Astrocyte (in vitro differentiated cells and primary cell): ENCODE results near the gene ST8SIA6. TPM values are rescaled to one million over a fixed set of nuclear protein-coding genes. Genes with fewer than 3 reads are reported as not detected.

Source experiments
- DNase-seq: peaks from one replicate; pipeline ENCODE4 v3.0.0-alpha.2; 2010; ENCODE audit warnings: low read depth
- FAIRE-seq: peaks from 2 replicates; lab custom pipeline; 2011; peaks lifted over from hg19 to GRCh38; lab: Jason Lieb, UNC
- H2AFZ ChIP-seq: 2 replicates; pipeline ENCODE4 v1.6.0; 2012; ENCODE audit warnings: low read depth, low read length, inconsistent platforms
- H3K27ac ChIP-seq: 2 replicates; pipeline ENCODE4 v1.5.1; 2011; ENCODE audit warnings: low read depth, low read length, inconsistent platforms
- H3K27me3 ChIP-seq: 2 replicates; pipeline ENCODE4 v1.6.0; 2011; ENCODE audit warnings: low read length, inconsistent platforms; ENCODE audit not compliant: insufficient read depth
- H3K36me3 ChIP-seq: 2 replicates; pipeline ENCODE4 v1.5.1; 2011; ENCODE audit warnings: low read length, inconsistent platforms; ENCODE audit not compliant: insufficient read depth
- H3K4me1 ChIP-seq: 2 replicates; pipeline ENCODE4 v1.5.1; 2011; ENCODE audit warnings: low read length, inconsistent platforms; ENCODE audit not compliant: insufficient read depth
- H3K4me2 ChIP-seq: 2 replicates; pipeline ENCODE4 v1.6.0; 2012; ENCODE audit warnings: low read length, inconsistent platforms
- H3K4me3 ChIP-seq: 2 replicates; pipeline ENCODE4 v1.5.1; 2011; ENCODE audit warnings: low read depth, mild to moderate bottlenecking, low read length, inconsistent platforms; ENCODE audit not compliant: insufficient read depth
- H3K79me2 ChIP-seq: 2 replicates; pipeline ENCODE4 v1.6.0; 2012; ENCODE audit warnings: mild to moderate bottlenecking, low read length, inconsistent platforms; ENCODE audit not compliant: insufficient read depth
- H3K9ac ChIP-seq: 2 replicates; pipeline ENCODE4 v1.6.0; 2012; ENCODE audit warnings: mild to moderate bottlenecking, low read length, inconsistent platforms
- H3K9me3 ChIP-seq: 2 replicates; pipeline ENCODE4 v1.5.1; 2012; ENCODE audit warnings: low read depth, mild to moderate bottlenecking, low read length, inconsistent platforms; ENCODE audit not compliant: insufficient read depth
- H4K20me1 ChIP-seq: 2 replicates; pipeline ENCODE4 v1.6.0; 2012; ENCODE audit warnings: low read length, inconsistent platforms; ENCODE audit not compliant: insufficient read depth
- H3K27ac Mint-ChIP-seq: one replicate; pipeline ENCODE4 v1.8.0; 2021; ENCODE audit warnings: mild to moderate bottlenecking, mixed read lengths; ENCODE audit not compliant: unreplicated experiment
- H3K27me3 Mint-ChIP-seq: one replicate; pipeline ENCODE4 v1.8.0; 2021; ENCODE audit warnings: low read depth, mixed read lengths; ENCODE audit not compliant: unreplicated experiment
- H3K36me3 Mint-ChIP-seq: one replicate; pipeline ENCODE4 v1.8.0; 2021; ENCODE audit warnings: low read depth, mixed read lengths; ENCODE audit not compliant: unreplicated experiment
- H3K4me1 Mint-ChIP-seq: one replicate; pipeline ENCODE4 v1.8.0; 2021; ENCODE audit warnings: low read depth, mixed read lengths; ENCODE audit not compliant: unreplicated experiment
- H3K4me3 Mint-ChIP-seq: one replicate; pipeline ENCODE4 v1.8.0; 2021; ENCODE audit warnings: mild to moderate bottlenecking, moderate library complexity, mixed read lengths; ENCODE audit not compliant: unreplicated experiment
- H3K9me3 Mint-ChIP-seq: one replicate; pipeline ENCODE4 v1.8.0; 2021; ENCODE audit warnings: mild to moderate bottlenecking, mixed read lengths; ENCODE audit not compliant: unreplicated experiment
- EZH2 ChIP-seq: IDR thresholded peaks from 2 replicates; pipeline ENCODE4 v1.6.1; 2012; ENCODE audit warnings: mild to moderate bottlenecking, low read length, inconsistent platforms; ENCODE audit not compliant: insufficient read depth
- total RNA-seq: library from RNA; stranded (reverse); gene quantifications from 2 replicates; pipeline ENCODE4 v1.2.1, GENCODE V29; 2021
- TF ChIP-seq, protein P1 (sequence below): IDR thresholded peaks from 2 replicates; pipeline ENCODE4 v1.5.1; 2011; ENCODE audit warnings: low read depth, mild to moderate bottlenecking, inconsistent platforms, low read length, moderate library complexity; ENCODE audit not compliant: insufficient read depth

ST8SIA6 gene
- total RNA-seq, 1 donor from 2014 or later, result not detected

DNA sequence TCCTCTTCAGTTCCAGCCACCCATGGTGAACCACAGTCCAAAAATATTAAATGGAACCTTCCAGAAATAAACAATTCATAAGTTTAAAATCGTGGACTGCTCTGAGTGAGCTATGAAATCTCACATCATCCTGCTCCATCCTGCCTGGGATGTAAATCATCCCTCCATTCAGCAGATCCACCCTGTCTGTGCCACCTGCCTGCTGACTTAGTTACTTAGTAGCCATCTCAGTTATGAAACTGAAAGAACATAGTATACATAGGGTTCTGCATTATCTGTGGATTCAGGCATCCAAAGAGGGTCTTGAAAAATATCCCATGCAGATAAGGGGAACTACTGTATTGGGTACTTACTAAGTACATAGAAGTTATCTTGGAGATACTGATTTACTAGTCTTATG, 89.0 kb downstream of the ST8SIA6 start:
- no peak overlapping the region for H3K27ac ChIP-seq
- Mint-ChIP-seq H3K9me3 (peaks cover 4% of the 10 kb centered on the region), H3K27ac (no peak overlapping the region), H3K36me3 (no peaks in the 10 kb centered on the region), H3K4me3 (no peak overlapping the region), H3K4me1 (no peaks in the 10 kb centered on the region), H3K27me3 (no peaks in the 10 kb centered on the region)
- no peaks in the 10 kb centered on the region for H4K20me1 ChIP-seq
- no peak for DNase-seq
- no peak overlapping the region for H3K4me3 ChIP-seq
- no peaks in the 10 kb centered on the region for H3K79me2 ChIP-seq
- no peak for TF ChIP-seq EZH2
- H3K9ac ChIP-seq, result no peak overlapping the region
- no peaks in the 10 kb centered on the region for H3K27me3 ChIP-seq
- FAIRE-seq, result no peak
- H3K9me3 ChIP-seq, result no peaks in the 10 kb centered on the region
- H3K4me2 ChIP-seq, result no peak overlapping the region
- H3K36me3 ChIP-seq, result no peaks in the 10 kb centered on the region
- no peaks in the 10 kb centered on the region for H3K4me1 ChIP-seq
- H2AFZ ChIP-seq, result no peak overlapping the region

DNA sequence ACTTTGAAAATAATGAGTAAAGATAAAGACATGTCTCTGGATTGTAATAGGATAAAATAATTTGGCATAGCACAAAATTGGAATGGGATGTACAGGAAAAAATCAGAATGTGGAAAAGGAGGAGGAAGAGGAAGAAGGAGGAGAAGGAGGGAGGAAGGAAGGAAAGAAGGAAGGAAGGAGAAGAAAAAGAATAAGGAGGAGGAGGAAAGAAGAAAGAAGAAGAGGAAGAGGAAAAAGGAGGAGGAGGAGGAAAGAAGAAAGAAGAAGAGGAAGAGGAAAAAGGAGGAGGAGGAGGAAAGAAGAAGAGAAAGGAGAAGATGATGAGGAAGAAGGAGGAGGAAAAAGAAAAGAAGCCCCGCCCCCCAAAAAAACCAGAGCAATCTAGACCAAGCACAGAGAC, 95.9 kb downstream of the ST8SIA6 start:
- Mint-ChIP-seq H3K9me3 (no peaks in the 10 kb centered on the region), H3K27me3 (peaks cover 5% of the 10 kb centered on the region), H3K4me1 (peaks cover 13% of the 10 kb centered on the region), H3K27ac (no peak overlapping the region), H3K4me3 (no peak overlapping the region), H3K36me3 (no peaks in the 10 kb centered on the region)
- Histone ChIP-seq H3K9me3 (no peaks in the 10 kb centered on the region), H3K36me3 (no peaks in the 10 kb centered on the region), H3K27ac (no peak overlapping the region), H3K27me3 (no peaks in the 10 kb centered on the region), H3K4me3 (no peak overlapping the region), H4K20me1 (no peaks in the 10 kb centered on the region), H3K9ac (no peak overlapping the region), H2AFZ (no peak overlapping the region), H3K4me2 (no peak overlapping the region), H3K4me1 (no peaks in the 10 kb centered on the region), H3K79me2 (no peaks in the 10 kb centered on the region)
- FAIRE-seq (no peak), DNase-seq (no peak)
- no peak for TF ChIP-seq EZH2
- TF ChIP-seq, protein P1, sequence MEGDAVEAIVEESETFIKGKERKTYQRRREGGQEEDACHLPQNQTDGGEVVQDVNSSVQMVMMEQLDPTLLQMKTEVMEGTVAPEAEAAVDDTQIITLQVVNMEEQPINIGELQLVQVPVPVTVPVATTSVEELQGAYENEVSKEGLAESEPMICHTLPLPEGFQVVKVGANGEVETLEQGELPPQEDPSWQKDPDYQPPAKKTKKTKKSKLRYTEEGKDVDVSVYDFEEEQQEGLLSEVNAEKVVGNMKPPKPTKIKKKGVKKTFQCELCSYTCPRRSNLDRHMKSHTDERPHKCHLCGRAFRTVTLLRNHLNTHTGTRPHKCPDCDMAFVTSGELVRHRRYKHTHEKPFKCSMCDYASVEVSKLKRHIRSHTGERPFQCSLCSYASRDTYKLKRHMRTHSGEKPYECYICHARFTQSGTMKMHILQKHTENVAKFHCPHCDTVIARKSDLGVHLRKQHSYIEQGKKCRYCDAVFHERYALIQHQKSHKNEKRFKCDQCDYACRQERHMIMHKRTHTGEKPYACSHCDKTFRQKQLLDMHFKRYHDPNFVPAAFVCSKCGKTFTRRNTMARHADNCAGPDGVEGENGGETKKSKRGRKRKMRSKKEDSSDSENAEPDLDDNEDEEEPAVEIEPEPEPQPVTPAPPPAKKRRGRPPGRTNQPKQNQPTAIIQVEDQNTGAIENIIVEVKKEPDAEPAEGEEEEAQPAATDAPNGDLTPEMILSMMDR, result no peak

DNA sequence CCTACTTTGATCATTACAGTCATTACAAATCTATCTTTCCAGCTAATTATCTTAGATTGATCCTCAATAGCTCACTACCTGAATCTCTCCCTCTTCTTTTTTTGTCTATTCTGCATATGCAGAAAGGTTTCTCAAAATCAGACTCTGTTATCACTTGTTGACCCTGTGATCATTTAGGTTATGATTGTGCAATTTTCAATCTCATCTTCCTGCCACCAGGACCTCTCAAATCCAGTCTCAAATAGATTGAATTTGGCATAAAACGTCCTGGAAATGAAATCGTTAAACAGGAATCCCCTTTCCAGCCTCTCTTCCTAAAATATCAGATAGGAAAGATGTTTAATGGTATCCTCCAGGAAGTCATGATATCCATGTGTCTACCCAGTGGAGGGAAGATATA, 96.6 kb downstream of the ST8SIA6 start:
- Histone ChIP-seq H3K36me3 (no peaks in the 10 kb centered on the region), H3K9me3 (no peaks in the 10 kb centered on the region), H3K27me3 (no peaks in the 10 kb centered on the region), H3K79me2 (no peaks in the 10 kb centered on the region), H4K20me1 (no peaks in the 10 kb centered on the region), H3K9ac (no peak overlapping the region), H3K4me3 (no peak overlapping the region), H3K27ac (no peak overlapping the region), H2AFZ (no peak overlapping the region), H3K4me2 (no peak overlapping the region), H3K4me1 (no peaks in the 10 kb centered on the region)
- Mint-ChIP-seq H3K36me3 (no peaks in the 10 kb centered on the region), H3K9me3 (no peaks in the 10 kb centered on the region), H3K27me3 (peaks cover 5% of the 10 kb centered on the region), H3K4me3 (no peak overlapping the region), H3K4me1 (peaks cover 15% of the 10 kb centered on the region), H3K27ac (no peak overlapping the region)
- TF ChIP-seq, protein P1, result no peak
- TF ChIP-seq EZH2, result no peak
- FAIRE-seq (no peak), DNase-seq (no peak)
